GM23338 (cell line): ENCODE measurements around the gene TUBB2A. TPM values are rescaled to one million over a fixed set of nuclear protein-coding genes. Genes with fewer than 3 reads are reported as not detected.

Source experiments
- ATAC-seq: fragments of 200-7000 bp; cut with Tn5 transposase; 3 replicates; pipeline ENCODE4 v1.9.1; 2020
- DNase-seq: peaks from one replicate; pipeline ENCODE4 v3.0.0-alpha.2; 2015; ENCODE audit warnings: low spot score
- H2AFZ ChIP-seq: fragments of 200-600 bp; sonication (generic); 2 replicates; pipeline ENCODE4 v1.8.0; 2016; ENCODE audit warnings: antibody characterized with exemption, mild to moderate bottlenecking, moderate library complexity
- H3F3A ChIP-seq: fragments of 200-600 bp; sonication (generic); replicated peaks from 2 replicates; pipeline ENCODE4 v1.8.0; 2017; ENCODE audit warnings: antibody characterized with exemption, mixed run types, low read depth
- H3K27ac ChIP-seq: fragments of 200-600 bp; sonication (generic); 2 replicates; pipeline ENCODE4 v1.6.1; 2016; ENCODE audit warnings: low read depth
- H3K27me3 ChIP-seq: fragments of 200-600 bp; sonication (generic); 2 replicates; pipeline ENCODE4 v1.8.0; 2016; ENCODE audit warnings: mild to moderate bottlenecking, mixed run types, moderate library complexity; ENCODE audit not compliant: insufficient read depth
- H3K36me3 ChIP-seq: fragments of 200-600 bp; sonication (generic); 2 replicates; pipeline ENCODE4 v1.8.0; 2016; ENCODE audit warnings: mild to moderate bottlenecking; ENCODE audit not compliant: insufficient read depth
- H3K4me1 ChIP-seq: fragments of 200-600 bp; sonication (generic); 2 replicates; pipeline ENCODE4 v1.8.0; 2016; ENCODE audit warnings: mild to moderate bottlenecking, moderate library complexity; ENCODE audit not compliant: insufficient read depth
- H3K4me2 ChIP-seq: fragments of 200-600 bp; sonication (generic); 2 replicates; pipeline ENCODE4 v1.7.1; 2017; ENCODE audit warnings: mixed run types
- H3K4me3 ChIP-seq: fragments of 200-600 bp; sonication (generic); 2 replicates; pipeline ENCODE4 v1.6.1; 2016; ENCODE audit warnings: mixed run types
- H3K79me2 ChIP-seq: fragments of 200-600 bp; sonication (generic); replicated peaks from 2 replicates; pipeline ENCODE4 v1.8.0; 2017; ENCODE audit warnings: mild to moderate bottlenecking; ENCODE audit not compliant: insufficient read depth
- H3K9me2 ChIP-seq: fragments of 200-600 bp; sonication (generic); 2 replicates; pipeline ENCODE4 v1.8.0; 2017; ENCODE audit not compliant: insufficient read depth
- H4K20me1 ChIP-seq: fragments of 200-600 bp; sonication (generic); replicated peaks from 2 replicates; pipeline ENCODE4 v1.8.0; 2017; ENCODE audit warnings: mild to moderate bottlenecking; ENCODE audit not compliant: insufficient read depth
- H3K27ac Mint-ChIP-seq: 2 replicates; pipeline ENCODE4 v1.8.0; 2020; ENCODE audit warnings: inconsistent platforms, mild to moderate bottlenecking, moderate library complexity, mixed read lengths
- H3K27me3 Mint-ChIP-seq: 3 replicates; pipeline ENCODE4 v1.8.0; 2022; ENCODE audit warnings: low read depth, mild to moderate bottlenecking, moderate library complexity, mixed read lengths, inconsistent platforms; ENCODE audit not compliant: insufficient read depth, poor library complexity
- H3K36me3 Mint-ChIP-seq: 3 replicates; pipeline ENCODE4 v1.8.0; 2021; ENCODE audit warnings: low read depth, mild to moderate bottlenecking, inconsistent platforms, moderate library complexity, mixed read lengths
- H3K4me1 Mint-ChIP-seq: 3 replicates; pipeline ENCODE4 v1.8.0; 2020; ENCODE audit warnings: mild to moderate bottlenecking, inconsistent platforms, mixed read lengths
- H3K4me3 Mint-ChIP-seq: 3 replicates; pipeline ENCODE4 v1.8.0; 2021; ENCODE audit warnings: moderate library complexity, mild to moderate bottlenecking, inconsistent platforms, mixed read lengths
- H3K9me3 Mint-ChIP-seq: 3 replicates; pipeline ENCODE4 v1.8.0; 2020; ENCODE audit warnings: moderate library complexity, mild to moderate bottlenecking, inconsistent platforms, mixed read lengths
- CREB1 ChIP-seq: fragments of 250-450 bp; sonication (Bioruptor Pico); IDR thresholded peaks from 2 replicates; pipeline ENCODE4 v1.5.0; 2020; ENCODE audit warnings: low read depth, mild to moderate bottlenecking, moderate library complexity
- CTCF ChIP-seq, 2 experiments: fragments of 200-600 bp in 1 of 2; sonication (generic) in 1 of 2; conservative IDR thresholded peaks; 2 replicates each; pipeline versions ENCODE4 v1.5.1 to v1.6.1; 2016 to 2017; ENCODE audit warnings: antibody characterized with exemption in 2 of 2, low read depth in 2 of 2, mild to moderate bottlenecking in 2 of 2, moderate library complexity in 1 of 2
- EZH2 ChIP-seq: fragments of 200-600 bp; sonication (generic); IDR thresholded peaks from one replicate; pipeline ENCODE4 v1.8.0; 2017; ENCODE audit warnings: antibody characterized with exemption, mild to moderate bottlenecking, low read depth; ENCODE audit not compliant: unreplicated experiment
- NANOG ChIP-seq: IDR thresholded peaks from 2 replicates; pipeline ENCODE4 v1.6.1; 2016; ENCODE audit warnings: antibody characterized with exemption, borderline replicate concordance
- ZNF114 ChIP-seq: fragments of 250-450 bp; sonication (Bioruptor Pico); IDR thresholded peaks from 2 replicates; pipeline ENCODE4 v1.5.0; 2020; ENCODE audit warnings: mild to moderate bottlenecking, moderate library complexity
- ZNF462 ChIP-seq: fragments of 250-450 bp; sonication (Bioruptor Pico); IDR thresholded peaks from 2 replicates; pipeline ENCODE4 v1.5.0; 2020; ENCODE audit warnings: mild to moderate bottlenecking, moderate library complexity
- polyA plus RNA-seq: library from polyadenylated mRNA; unstranded; fragments of >200 nt; fragmentation: Nextera tagmentation; extraction: Ambion mirVana; gene quantifications from 2 replicates; pipeline ENCODE4 v1.2.1, GENCODE V29; 2016
- total RNA-seq: library from RNA; depleted of rRNA; stranded (reverse); fragments of >200 nt; shearing (Covaris generic); gene quantifications from 2 replicates; pipeline ENCODE4 v1.2.3, GENCODE V29; 2014
- TF ChIP-seq, protein P1 (sequence below): IDR thresholded peaks from one replicate; pipeline ENCODE4 v1.6.1; 2018; ENCODE audit warnings: antibody characterized with exemption; ENCODE audit not compliant: unreplicated experiment
- TF ChIP-seq, protein P2 (sequence below): IDR thresholded peaks from 2 replicates; pipeline ENCODE4 v1.6.1; 2016; ENCODE audit warnings: antibody characterized with exemption

TUBB2A gene
- total and polyA plus RNA-seq, 2 experiments from 2014 or later, result 305 to 376 TPM

DNA sequence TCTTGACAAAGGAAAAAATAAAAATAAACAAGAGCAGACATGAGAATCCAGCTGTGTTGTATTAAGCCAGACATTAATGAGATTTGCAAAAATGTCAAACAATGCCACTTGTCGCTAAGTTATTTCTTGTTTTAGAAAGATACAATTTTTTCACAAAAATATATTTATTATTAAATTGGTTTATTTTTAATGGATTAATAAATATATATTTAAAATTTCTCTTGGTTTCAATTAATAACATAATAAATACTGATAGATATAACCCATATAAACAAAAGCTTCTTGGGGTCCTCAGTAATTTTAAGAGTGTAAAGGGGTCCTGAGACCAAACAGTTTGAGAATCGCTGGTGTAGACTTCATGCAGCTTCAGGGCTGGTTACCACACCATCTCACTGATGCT lies 44.0 kb upstream of the TUBB2A start:
- Histone ChIP-seq H3F3A (no peaks in the 10 kb centered on the region), H3K36me3 (no peaks in the 10 kb centered on the region), H3K79me2 (no peaks in the 10 kb centered on the region), H3K4me1 (peaks cover 1% of the 10 kb centered on the region; the same call in 1 of the 2 replicates), H2AFZ (no peak overlapping the region), H3K9me2 (peaks cover 5% of the 10 kb centered on the region), H3K27ac (no peak overlapping the region), H3K27me3 (no peaks in the 10 kb centered on the region), H4K20me1 (no peaks in the 10 kb centered on the region), H3K4me2 (no peak overlapping the region), H3K4me3 (no peak overlapping the region)
- TF ChIP-seq NANOG (no peak), CTCF (conservative IDR thresholded peaks at IDR 0.05; ENCODE audit: low read depth in 2 of 2) (no peak), CREB1 (no peak), ZNF462 (CRISPR knock-in tag) (no peak), ZNF114 (no peak), EZH2 (no peak)
- TF ChIP-seq, protein P1, sequence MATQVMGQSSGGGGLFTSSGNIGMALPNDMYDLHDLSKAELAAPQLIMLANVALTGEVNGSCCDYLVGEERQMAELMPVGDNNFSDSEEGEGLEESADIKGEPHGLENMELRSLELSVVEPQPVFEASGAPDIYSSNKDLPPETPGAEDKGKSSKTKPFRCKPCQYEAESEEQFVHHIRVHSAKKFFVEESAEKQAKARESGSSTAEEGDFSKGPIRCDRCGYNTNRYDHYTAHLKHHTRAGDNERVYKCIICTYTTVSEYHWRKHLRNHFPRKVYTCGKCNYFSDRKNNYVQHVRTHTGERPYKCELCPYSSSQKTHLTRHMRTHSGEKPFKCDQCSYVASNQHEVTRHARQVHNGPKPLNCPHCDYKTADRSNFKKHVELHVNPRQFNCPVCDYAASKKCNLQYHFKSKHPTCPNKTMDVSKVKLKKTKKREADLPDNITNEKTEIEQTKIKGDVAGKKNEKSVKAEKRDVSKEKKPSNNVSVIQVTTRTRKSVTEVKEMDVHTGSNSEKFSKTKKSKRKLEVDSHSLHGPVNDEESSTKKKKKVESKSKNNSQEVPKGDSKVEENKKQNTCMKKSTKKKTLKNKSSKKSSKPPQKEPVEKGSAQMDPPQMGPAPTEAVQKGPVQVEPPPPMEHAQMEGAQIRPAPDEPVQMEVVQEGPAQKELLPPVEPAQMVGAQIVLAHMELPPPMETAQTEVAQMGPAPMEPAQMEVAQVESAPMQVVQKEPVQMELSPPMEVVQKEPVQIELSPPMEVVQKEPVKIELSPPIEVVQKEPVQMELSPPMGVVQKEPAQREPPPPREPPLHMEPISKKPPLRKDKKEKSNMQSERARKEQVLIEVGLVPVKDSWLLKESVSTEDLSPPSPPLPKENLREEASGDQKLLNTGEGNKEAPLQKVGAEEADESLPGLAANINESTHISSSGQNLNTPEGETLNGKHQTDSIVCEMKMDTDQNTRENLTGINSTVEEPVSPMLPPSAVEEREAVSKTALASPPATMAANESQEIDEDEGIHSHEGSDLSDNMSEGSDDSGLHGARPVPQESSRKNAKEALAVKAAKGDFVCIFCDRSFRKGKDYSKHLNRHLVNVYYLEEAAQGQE, result no peak
- TF ChIP-seq, protein P2, sequence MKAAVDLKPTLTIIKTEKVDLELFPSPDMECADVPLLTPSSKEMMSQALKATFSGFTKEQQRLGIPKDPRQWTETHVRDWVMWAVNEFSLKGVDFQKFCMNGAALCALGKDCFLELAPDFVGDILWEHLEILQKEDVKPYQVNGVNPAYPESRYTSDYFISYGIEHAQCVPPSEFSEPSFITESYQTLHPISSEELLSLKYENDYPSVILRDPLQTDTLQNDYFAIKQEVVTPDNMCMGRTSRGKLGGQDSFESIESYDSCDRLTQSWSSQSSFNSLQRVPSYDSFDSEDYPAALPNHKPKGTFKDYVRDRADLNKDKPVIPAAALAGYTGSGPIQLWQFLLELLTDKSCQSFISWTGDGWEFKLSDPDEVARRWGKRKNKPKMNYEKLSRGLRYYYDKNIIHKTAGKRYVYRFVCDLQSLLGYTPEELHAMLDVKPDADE, result no peak
- Mint-ChIP-seq H3K9me3 (0 out of 3 replicates have a peak, but pooled peaks cover 6% of the 10 kb centered on the region), H3K36me3 (no peaks in the 10 kb centered on the region), H3K27ac (no peak overlapping the region), H3K27me3 (no peaks in the 10 kb centered on the region), H3K4me3 (no peak overlapping the region), H3K4me1 (peaks cover 18% of the 10 kb centered on the region; the same call in 2 of the 3 replicates)
- no peak for DNase-seq
- no peak for ATAC-seq
